DMS53 (cell line): ENCODE data around the gene SLC25A23.

Experiments
- DNase-seq: peaks from one replicate; lab custom pipeline; 2025; lab: John Stamatoyannopoulos, UW

Gene SLC25A23

GRCh38 chr19:6424939-6425731, 34.5 kb downstream of the SLC25A23 start:
- DNase-seq = peak; percentile 99

- peak; percentile 28 for DNase-seq
These were observed 35.2 kb downstream of the SLC25A23 start, which contains the start of gene KHSRP for GRCh38 chr19:6424195-6424938. Gene KHSRP (minus strand): TSS chr19:6424811. CDS start chr19:6424701, 110 bp downstream.

- DNase-seq = peak; percentile 42
These were observed 35.9 kb downstream of the SLC25A23 start for GRCh38 chr19:6423499-6424194.

- DNase-seq = no peak
These were observed 38.2 kb downstream of the SLC25A23 start for GRCh38 chr19:6421075-6422014.

GRCh38 chr19:6418562-6418932, 41.0 kb downstream of the SLC25A23 start:
- no peak for DNase-seq

- peak; percentile 31 for DNase-seq
These were observed 41.7 kb downstream of the SLC25A23 start for GRCh38 chr19:6417713-6418561.

GRCh38 chr19:6416658-6417405, 42.8 kb downstream of the SLC25A23 start:
- DNase-seq = no peak

- no peak for DNase-seq
These were observed 43.9 kb downstream of the SLC25A23 start for GRCh38 chr19:6415591-6416190.

- DNase-seq = no peak
These were observed 44.6 kb downstream of the SLC25A23 start for GRCh38 chr19:6414793-6415590.

- peak; percentile 22 for DNase-seq
These were observed 45.6 kb downstream of the SLC25A23 start for GRCh38 chr19:6413721-6414643.

GRCh38 chr19:6413291-6413690, 46.3 kb downstream of the SLC25A23 start:
- no peak for DNase-seq

GRCh38 chr19:6412447-6413091, 47.0 kb downstream of the SLC25A23 start:
- peak; percentile 69 for DNase-seq

GRCh38 chr19:6412061-6412446, 47.5 kb downstream of the SLC25A23 start:
- no peak for DNase-seq

GRCh38 chr19:6409346-6409745, 50.2 kb downstream of the SLC25A23 start:
- DNase-seq = no peak

- no peak for DNase-seq
These were observed 53.2 kb downstream of the SLC25A23 start for GRCh38 chr19:6406401-6406800.

- DNase-seq = peak; percentile 65
These were observed 56.6 kb downstream of the SLC25A23 start for GRCh38 chr19:6402837-6403608.
